ENCODE measurements around the gene COL24A1.
A peak's percentile ranks its signal among the peaks of the same experiment; 100 is the strongest.

The COL24A1 gene

GRCh38 chr1:86156566-86157455 is at the start of gene COL24A1:
COL24A1 (minus strand) TSS chr1:86156772; CDS start chr1:86156396, 376 bp downstream.
- DNase-seq, result peak in 2 of 51 donors; percentile 0 to 6

- DNase-seq, result no peak
These were observed 49.2 kb upstream of the COL24A1 start for GRCh38 chr1:86205741-86206140.

DNA sequence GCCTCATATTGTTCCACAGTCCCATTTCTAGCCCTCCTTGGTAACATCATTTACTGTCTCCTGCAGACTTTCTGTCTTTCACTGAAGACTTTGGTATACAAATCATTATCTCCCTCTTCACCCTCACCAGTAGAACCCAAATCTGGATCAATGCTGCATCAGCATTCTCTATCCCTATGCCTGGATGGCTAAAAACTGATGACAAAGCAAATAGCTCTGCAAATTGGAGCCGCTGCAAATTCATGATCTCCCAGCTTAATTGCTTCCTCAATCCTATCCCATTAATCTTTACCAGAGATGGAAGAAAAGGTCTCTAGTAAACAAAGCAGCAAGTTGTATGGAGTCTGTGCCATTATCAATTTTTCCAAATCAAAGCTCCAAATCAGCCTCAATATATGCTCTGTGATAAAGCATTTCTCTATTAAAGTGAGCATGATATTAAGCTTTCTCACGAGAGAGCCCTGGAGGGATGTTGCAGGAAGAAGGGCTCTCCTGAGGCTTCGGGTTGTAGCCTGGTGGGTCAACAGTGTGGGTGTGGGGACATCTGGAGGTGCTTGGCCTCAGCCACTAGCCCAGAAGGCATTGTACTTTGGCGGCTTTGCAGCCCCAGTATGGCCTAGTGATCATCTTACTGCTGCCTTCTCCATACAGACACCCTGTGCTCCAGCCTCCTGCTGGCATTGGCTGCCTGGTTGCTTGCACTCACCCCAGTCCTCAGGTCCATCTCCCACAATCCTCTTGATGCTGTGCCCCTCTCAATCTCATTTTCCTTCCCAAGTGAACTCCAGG is 46.2 kb upstream of the COL24A1 start:
- DNase-seq, result no peak

GRCh38 chr1:86201311-86201710 is 44.7 kb upstream of the COL24A1 start:
- DNase-seq, result no peak

DNA sequence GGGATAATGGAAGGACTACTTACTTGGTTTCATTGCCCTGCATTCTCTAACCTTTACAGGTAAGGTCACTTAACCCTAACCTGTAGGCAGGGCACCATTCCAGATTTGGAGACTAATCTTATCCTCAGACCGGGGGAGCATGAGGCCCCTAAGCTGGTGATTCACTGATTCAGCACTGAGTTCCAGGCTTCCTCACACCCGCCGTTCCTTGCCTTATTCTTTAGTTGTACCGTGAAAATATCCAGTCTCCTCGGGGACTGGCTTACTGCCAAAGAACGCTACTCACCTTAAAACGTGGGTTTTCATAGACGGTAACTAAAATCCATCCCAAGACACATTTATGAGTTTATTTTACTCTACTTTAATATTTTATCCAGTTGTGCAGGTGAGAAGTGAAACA is 44.3 kb upstream of the COL24A1 start:
- DNase-seq, result no peak

DNA sequence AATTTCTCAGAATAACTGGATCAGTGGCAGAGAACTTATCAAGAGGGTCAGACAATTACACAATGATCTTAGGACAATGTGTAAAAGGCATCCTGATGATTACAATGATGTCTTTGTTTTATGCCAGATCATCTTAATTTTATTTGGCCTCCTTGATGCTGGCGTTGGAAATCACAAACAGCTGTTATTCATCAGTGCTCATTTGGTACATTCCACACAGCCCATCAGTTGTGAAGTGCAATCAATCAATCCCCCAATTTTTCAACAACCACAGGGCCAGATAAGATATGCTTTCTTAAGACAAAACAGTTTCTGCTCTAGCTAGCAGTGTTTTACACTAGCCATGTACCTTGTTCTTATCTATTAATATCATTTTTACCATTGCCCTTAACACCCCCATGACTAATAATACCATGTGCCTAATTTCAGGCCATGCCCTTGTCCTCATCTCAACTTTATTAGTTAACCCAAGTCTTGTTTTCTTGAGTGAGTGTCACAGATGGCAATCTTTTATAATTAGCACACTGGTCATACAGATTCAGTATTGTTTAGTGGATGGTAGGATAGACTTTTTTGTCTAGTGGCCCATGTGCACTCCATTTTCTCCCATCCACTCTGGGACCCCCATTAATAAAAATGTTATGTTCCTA is 40.8 kb upstream of the COL24A1 start:
- DNase-seq, result no peak

GRCh38 chr1:86195281-86195680 is 38.7 kb upstream of the COL24A1 start:
- no peak for DNase-seq

DNA sequence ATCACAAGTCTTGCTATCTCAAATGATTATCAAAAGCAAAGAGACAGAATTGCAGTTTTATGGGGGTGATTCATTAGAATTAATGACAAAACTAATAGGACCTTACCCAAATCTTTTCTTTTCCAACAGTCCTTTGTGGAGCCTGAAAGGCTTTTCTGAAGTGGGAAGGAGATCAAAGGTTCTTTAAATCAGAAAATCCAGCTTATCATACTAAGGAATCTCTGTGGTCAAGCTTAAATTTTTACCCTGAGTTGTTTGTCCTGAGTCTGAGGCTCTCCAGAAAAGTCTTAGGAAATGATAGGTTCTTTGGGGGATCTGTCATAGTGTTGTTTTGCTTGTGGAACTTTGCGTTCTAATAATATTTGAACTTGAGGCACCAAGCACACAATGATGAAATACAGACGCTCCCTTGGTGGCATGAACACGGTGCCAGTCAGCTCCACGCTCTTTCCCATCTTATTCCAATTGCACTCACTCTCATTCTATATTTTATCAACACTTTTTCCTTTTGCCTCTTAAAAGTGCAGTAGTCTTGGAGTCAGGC is 38.0 kb upstream of the COL24A1 start:
- no peak for DNase-seq

- DNase-seq, result no peak
These were observed 35.8 kb upstream of the COL24A1 start for GRCh38 chr1:86192417-86192816.

DNA sequence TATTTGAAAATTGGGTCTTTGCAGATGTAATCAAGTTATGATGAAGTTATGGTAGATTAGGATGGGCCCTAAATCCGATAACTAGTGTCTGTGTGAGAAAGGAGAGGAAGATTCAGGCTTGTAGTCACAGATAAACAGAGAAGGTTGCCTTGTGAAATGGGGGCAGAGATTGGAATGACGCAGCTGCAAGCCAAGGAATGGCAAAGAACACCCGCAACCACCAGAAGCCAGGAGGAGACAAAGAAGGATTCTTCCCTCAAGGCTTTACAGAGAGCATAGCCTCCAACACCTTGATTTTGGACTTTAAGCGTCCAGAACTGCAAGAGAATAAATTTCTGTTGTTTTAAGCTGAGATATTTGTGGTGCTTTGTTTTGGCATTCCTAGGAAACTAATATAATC is 35.4 kb upstream of the COL24A1 start:
- DNase-seq, result no peak

GRCh38 chr1:86190873-86191272 is 34.3 kb upstream of the COL24A1 start:
- no peak for DNase-seq

DNA sequence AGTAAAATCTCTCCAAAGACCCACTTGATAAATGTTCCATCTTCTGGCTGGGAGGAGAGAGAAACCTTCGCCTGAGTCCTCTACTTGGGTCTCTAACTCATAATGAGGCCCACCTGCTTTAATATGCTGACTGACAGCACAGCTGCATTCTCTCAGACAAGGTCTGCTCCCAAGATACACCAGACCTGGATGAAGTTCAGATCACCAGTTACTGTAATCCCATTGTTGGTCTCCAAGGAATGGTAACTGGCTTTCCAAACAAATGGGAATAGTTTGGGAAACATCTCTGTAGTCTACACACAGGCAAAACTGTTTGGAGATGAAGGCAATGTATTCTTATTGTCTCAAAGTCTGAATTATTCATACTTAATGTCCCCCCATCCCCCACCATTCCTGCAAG is 27.9 kb upstream of the COL24A1 start:
- DNase-seq, result no peak

GRCh38 chr1:86183810-86184209 is 27.2 kb upstream of the COL24A1 start:
- no peak for DNase-seq

DNA sequence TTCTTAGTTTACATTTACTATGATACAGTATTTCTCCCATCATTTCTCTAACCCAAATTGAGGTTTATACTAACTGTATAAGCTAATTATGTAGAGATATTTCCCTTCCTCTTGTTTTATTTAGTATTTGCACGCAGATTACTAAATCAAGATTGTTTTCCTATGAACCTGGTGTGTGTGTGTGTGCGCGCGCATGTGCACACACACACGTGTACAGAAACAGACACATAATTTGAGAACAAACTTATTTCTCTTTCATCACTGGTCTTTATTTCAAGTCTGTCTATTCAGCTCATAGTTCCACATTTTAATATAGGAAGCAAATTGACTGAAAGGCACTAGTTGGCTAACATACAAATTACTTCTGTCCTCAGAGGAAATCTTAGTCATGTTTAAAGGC is 19.7 kb upstream of the COL24A1 start:
- DNase-seq, result no peak

- no peak for DNase-seq
These were observed 19.2 kb upstream of the COL24A1 start for GRCh38 chr1:86175756-86176155.

DNA sequence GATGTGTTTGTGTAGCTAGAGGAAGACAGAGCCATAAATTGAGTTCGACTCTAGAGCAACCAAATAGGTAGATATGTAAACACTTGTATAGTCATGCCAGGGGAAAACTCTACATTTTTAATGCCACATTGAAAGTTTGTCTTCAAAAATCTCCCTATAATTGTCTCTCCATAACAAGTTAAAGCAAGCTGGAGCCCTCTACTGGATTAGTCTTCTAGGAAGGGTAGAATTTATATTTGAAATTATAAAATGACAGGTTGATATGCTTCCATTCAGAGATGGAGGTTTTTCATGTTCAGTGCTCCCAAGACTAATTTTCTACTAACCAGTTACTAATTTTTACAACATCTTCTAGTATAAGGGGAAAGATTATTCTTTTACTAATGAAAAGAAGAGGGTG is 13.1 kb upstream of the COL24A1 start:
- DNase-seq, result no peak

- DNase-seq, result no peak
These were observed 3.2 kb upstream of the COL24A1 start for GRCh38 chr1:86159800-86160199.

GRCh38 chr1:86155807-86156565 is 586 bp downstream of the COL24A1 start:
- no peak for DNase-seq

DNA sequence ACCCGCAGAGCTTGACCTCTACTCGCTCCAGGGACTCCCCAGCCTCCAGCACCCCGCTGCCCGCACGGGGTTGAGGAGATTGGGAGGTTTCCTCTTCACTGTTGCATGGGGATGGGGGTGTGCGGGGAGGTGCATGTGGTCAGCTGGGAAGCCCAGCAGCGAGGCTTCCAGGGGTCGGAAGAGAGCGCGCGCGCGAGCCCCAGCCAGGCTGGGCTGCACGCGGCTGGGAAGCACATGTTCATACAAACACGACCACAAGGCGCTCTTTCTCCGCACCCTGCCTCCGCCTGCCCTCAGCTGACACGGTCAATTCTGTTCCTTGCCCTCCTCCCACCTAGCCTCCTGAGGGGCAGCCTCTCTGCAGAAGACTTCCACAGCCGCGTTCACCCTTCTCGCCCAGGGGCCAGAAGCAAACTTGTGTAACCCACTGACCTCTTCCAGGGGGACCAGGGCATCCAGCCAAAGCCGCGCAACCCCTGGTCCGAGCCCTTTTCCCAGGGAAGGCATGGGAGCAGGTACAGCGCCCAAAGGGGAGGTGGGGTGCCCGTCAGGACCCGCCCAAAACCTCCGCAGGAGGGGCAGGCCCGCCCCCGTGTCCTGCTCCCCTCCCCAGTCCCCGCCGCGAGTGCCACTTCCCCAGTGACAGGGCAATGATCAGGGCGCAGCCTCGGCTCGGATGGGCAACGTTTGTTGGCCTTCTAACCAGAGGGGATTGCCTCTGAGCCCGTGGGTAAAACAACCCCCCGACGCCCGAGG is 1.3 kb downstream of the COL24A1 start:
- no peak for DNase-seq

DNA sequence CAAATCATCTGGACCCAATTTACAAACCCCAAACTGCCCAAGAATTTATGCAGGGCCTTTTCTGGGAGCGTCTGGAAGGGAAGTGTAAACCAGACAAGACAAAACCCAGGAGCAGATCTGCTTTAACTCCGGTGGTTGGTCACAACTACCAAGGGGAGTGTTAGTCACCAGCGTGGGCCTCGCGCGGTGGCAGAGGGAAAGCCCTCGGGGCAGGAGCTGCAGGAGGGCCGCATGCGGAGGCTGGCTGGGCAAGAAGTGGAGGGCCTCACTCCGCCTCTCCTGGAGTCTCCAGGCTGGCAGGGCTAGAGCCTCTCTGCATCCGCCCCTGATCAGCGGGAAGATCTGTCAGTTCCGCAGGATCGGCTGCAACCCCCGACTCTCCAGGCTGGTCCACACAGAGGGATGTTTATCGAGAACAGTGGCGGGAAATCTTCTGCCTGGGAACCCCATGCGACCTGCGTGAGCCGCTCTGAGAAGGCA is 2.0 kb downstream of the COL24A1 start:
- no peak for DNase-seq

Measured in hypothalamus (tissue), 51 donors.